Spleen (tissue), 7 donors: ENCODE results near the gene NOP16.

Experiments
- CTCF ChIP-seq, 11 experiments: fragments of 200-600 bp in 7 of 11; fragments of 450-650 bp in 4 of 11; sonication (generic) in 4 of 11; IDR thresholded peaks in 8 of 11; conservative IDR thresholded peaks in 3 of 11; 1 replicate in 7 of 11; 2 replicates in 4 of 11; pipeline versions ENCODE4 v1.4.0 to v1.8.0; 2016 to 2021; ENCODE audit warnings: antibody characterized with exemption in 11 of 11, inconsistent platforms in 4 of 11, mild to moderate bottlenecking in 1 of 11
- POLR2A ChIP-seq, 3 donors: fragments of 450-650 bp; IDR thresholded peaks; one replicate each; pipeline ENCODE4 v1.5.1; 2017; ENCODE audit warnings: antibody characterized with exemption in 3 of 3, mild to moderate bottlenecking in 1 of 3
- POLR2AphosphoS5 ChIP-seq, 3 donors: sonication (generic); formaldehyde crosslinking; IDR thresholded peaks; one replicate each; pipeline ENCODE4 v1.5.1; 2017; ENCODE audit warnings: antibody characterized with exemption in 3 of 3
- donor health status: DM: no; HTN: no; CAD: no; lungs with moderate emphysema.
- donor health status: DM: no; HTN: no; CAD: no.
- donor health status: DM: no; HTN: no; CAD: no.

GRCh38 chr5:176365351-176366231 is 22.8 kb downstream of the NOP16 start, which contains the start of gene ARL10:
- TF ChIP-seq CTCF (IDR thresholded peaks at IDR 0.05 in 8 of 11, conservative IDR thresholded peaks at IDR 0.05 in 3 of 11): no peak
- TF ChIP-seq POLR2A (IDR thresholded peaks at IDR 0.05): no peak
- TF ChIP-seq POLR2AphosphoS5 (IDR thresholded peaks at IDR 0.05): peak in 2 of 3 donors; percentile 64 to 67
